ENCODE data around the gene FAM228B.

FAM228B gene

DNA sequence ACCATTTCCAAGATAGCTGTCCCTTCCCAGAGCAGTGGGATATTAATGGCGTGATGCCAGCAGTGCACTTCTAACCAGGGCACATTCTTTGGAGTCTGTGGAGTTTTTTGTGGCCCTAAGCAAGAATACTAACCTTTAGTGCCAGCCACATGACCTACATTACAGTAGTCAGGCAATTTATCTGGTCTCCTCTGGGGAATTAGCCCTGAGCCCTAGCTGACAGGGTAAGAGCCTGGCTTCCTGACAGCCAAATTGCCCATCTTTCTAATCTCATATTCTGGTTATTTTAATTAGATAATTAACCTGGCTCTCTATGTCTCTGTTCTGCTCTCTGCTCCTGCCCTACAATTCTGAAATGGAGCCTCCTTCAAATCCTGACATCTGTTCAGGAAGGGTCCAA lies 5.4 kb upstream of the FAM228B start:
- H2AFZ ChIP-seq (ENCODE audit: low read length), result no peak overlapping the region
- H3K4me3 ChIP-seq (ENCODE audit: low read length, poor library complexity, severe bottlenecking), result no peak overlapping the region
- H4K20me1 ChIP-seq (ENCODE audit: insufficient read depth, low read length, poor library complexity, severe bottlenecking), result no peaks in the 10 kb centered on the region
- H3K9ac ChIP-seq (ENCODE audit: low read depth, low read length, poor library complexity, severe bottlenecking), result no peak overlapping the region
- no peak overlapping the region for H3K4me2 ChIP-seq (ENCODE audit: low read depth, low read length, poor library complexity, severe bottlenecking)
- H3K79me2 ChIP-seq (ENCODE audit: insufficient read depth, low read length), result no peaks in the 10 kb centered on the region
- no peaks in the 10 kb centered on the region for H3F3A ChIP-seq (ENCODE audit: low read depth)
- peaks cover 6% of the 10 kb centered on the region for H3K4me1 ChIP-seq (ENCODE audit: insufficient read depth, low read length, poor library complexity, severe bottlenecking)
- no peak for TF ChIP-seq EZH2phosphoT487 (IDR thresholded peaks at IDR 0.05; ENCODE audit: borderline replicate concordance)
- no peaks in the 10 kb centered on the region for H3K27me3 ChIP-seq (ENCODE audit: insufficient read depth, low read length, poor library complexity, severe bottlenecking)
- no peaks in the 10 kb centered on the region for H3K9me3 ChIP-seq (ENCODE audit: insufficient read depth, low read depth, low read length)
- no peaks in the 10 kb centered on the region for H3K9me2 ChIP-seq (replicated peaks; ENCODE audit: low read depth, low read length)
- H3K36me3 ChIP-seq (ENCODE audit: insufficient read depth, low read length), result no peaks in the 10 kb centered on the region

DNA sequence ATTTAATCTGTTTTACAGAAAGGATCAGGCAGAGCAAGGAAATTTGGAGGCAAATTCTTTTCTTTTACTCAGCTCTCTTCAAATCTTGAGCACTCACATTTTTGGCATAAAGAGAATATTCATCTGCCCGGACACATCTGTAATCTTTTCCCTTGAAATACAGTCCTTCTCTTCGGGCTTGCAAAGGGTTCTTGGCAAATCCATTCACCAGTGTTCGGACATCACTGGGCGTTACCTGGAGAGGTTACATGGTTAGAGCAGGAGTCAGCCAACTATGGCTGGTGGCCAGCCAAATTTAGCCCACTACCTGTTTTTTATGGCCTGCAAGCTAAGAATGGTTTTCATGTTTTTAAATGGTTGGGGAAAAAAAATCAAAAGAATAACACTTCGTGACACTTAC lies 2.2 kb upstream of the FAM228B start:
- H3K4me3 ChIP-seq (ENCODE audit: low read length, poor library complexity, severe bottlenecking), result no peak overlapping the region
- no peaks in the 10 kb centered on the region for H3F3A ChIP-seq (ENCODE audit: low read depth)
- no peaks in the 10 kb centered on the region for H3K9me2 ChIP-seq (replicated peaks; ENCODE audit: low read depth, low read length)
- TF ChIP-seq EZH2phosphoT487 (IDR thresholded peaks at IDR 0.05; ENCODE audit: borderline replicate concordance), result no peak
- TF ChIP-seq, protein P1, sequence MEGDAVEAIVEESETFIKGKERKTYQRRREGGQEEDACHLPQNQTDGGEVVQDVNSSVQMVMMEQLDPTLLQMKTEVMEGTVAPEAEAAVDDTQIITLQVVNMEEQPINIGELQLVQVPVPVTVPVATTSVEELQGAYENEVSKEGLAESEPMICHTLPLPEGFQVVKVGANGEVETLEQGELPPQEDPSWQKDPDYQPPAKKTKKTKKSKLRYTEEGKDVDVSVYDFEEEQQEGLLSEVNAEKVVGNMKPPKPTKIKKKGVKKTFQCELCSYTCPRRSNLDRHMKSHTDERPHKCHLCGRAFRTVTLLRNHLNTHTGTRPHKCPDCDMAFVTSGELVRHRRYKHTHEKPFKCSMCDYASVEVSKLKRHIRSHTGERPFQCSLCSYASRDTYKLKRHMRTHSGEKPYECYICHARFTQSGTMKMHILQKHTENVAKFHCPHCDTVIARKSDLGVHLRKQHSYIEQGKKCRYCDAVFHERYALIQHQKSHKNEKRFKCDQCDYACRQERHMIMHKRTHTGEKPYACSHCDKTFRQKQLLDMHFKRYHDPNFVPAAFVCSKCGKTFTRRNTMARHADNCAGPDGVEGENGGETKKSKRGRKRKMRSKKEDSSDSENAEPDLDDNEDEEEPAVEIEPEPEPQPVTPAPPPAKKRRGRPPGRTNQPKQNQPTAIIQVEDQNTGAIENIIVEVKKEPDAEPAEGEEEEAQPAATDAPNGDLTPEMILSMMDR (conservative IDR thresholded peaks at IDR 0.05; ENCODE audit: low read length), result no peak
- H2AFZ ChIP-seq (ENCODE audit: low read length), result no peak overlapping the region
- H3K27me3 ChIP-seq (ENCODE audit: insufficient read depth, low read length, poor library complexity, severe bottlenecking), result no peaks in the 10 kb centered on the region
- H4K20me1 ChIP-seq (ENCODE audit: insufficient read depth, low read length, poor library complexity, severe bottlenecking), result no peaks in the 10 kb centered on the region
- no peaks in the 10 kb centered on the region for H3K9me3 ChIP-seq (ENCODE audit: insufficient read depth, low read depth, low read length)
- no peaks in the 10 kb centered on the region for H3K36me3 ChIP-seq (ENCODE audit: insufficient read depth, low read length)
- H3K4me1 ChIP-seq (ENCODE audit: insufficient read depth, low read length, poor library complexity, severe bottlenecking), result peaks cover 19% of the 10 kb centered on the region
- H3K9ac ChIP-seq (ENCODE audit: low read depth, low read length, poor library complexity, severe bottlenecking), result no peak overlapping the region
- peaks cover 19% of the 10 kb centered on the region for H3K79me2 ChIP-seq (ENCODE audit: insufficient read depth, low read length)
- no peak overlapping the region for H3K4me2 ChIP-seq (ENCODE audit: low read depth, low read length, poor library complexity, severe bottlenecking)

DNA sequence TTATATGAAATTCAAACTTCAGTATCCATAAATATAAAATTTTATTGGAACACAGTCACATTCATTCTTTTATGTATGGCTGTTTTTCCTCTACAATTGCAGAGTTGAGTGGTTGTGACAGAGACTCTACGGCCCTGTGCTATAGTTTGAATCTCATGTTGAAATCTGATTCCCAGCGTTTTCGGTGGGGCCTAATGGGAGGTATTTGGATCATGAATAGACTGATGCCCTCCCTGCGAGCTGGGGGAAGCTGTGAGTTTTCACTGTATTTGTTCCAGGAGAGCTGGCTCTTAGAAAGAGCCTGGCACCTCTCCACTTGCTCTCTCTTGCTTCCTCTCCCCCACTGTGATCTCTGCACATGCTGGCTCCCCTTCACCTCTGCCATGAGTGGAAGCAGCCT lies 1.8 kb upstream of the FAM228B start:
- Histone ChIP-seq H3F3A (ENCODE audit: low read depth) (no peaks in the 10 kb centered on the region), H3K9me3 (ENCODE audit: insufficient read depth, low read depth, low read length) (no peaks in the 10 kb centered on the region), H4K20me1 (ENCODE audit: insufficient read depth, low read length, poor library complexity, severe bottlenecking) (no peaks in the 10 kb centered on the region), H3K9me2 (replicated peaks; ENCODE audit: low read depth, low read length) (no peaks in the 10 kb centered on the region), H3K36me3 (ENCODE audit: insufficient read depth, low read length) (no peaks in the 10 kb centered on the region), H3K4me3 (ENCODE audit: low read length, poor library complexity, severe bottlenecking) (no peak overlapping the region), H3K9ac (ENCODE audit: low read depth, low read length, poor library complexity, severe bottlenecking) (no peak overlapping the region), H2AFZ (ENCODE audit: low read length) (no peak overlapping the region), H3K79me2 (ENCODE audit: insufficient read depth, low read length) (peaks cover 19% of the 10 kb centered on the region), H3K4me1 (ENCODE audit: insufficient read depth, low read length, poor library complexity, severe bottlenecking) (peaks cover 22% of the 10 kb centered on the region), H3K4me2 (ENCODE audit: low read depth, low read length, poor library complexity, severe bottlenecking) (no peak overlapping the region), H3K27me3 (ENCODE audit: insufficient read depth, low read length, poor library complexity, severe bottlenecking) (no peaks in the 10 kb centered on the region)
- TF ChIP-seq, protein P1 (conservative IDR thresholded peaks at IDR 0.05; ENCODE audit: low read length), result no peak
- TF ChIP-seq EZH2phosphoT487 (IDR thresholded peaks at IDR 0.05; ENCODE audit: borderline replicate concordance), result no peak

Data from Loucy (cell line).